Keratinocyte (primary cell): ENCODE measurements around the gene METTL4. TPM values are rescaled to one million over a fixed set of nuclear protein-coding genes. Genes with fewer than 3 reads are reported as not detected.

ENCODE experiments used
- DNase-seq: peaks from one replicate; pipeline ENCODE4 v3.0.0-alpha.2; 2011; ENCODE audit warnings: low read depth, missing footprints, low spot score
- FAIRE-seq: peaks from 2 replicates; lab custom pipeline; 2011; peaks lifted over from hg19 to GRCh38; lab: Jason Lieb, UNC
- H2AFZ ChIP-seq: 2 replicates; pipeline ENCODE4 v1.6.0; 2012; ENCODE audit warnings: low read length, control low read depth, inconsistent platforms; ENCODE audit not compliant: control insufficient read depth
- H3K27ac ChIP-seq: 2 replicates; pipeline ENCODE4 v1.5.1; 2011; ENCODE audit warnings: low read length; ENCODE audit not compliant: control insufficient read depth, insufficient read depth
- H3K27me3 ChIP-seq: 3 replicates; pipeline ENCODE4 v1.6.0; 2011; ENCODE audit warnings: low read length; ENCODE audit not compliant: control insufficient read depth, insufficient read depth; ENCODE audit errors: extremely low read depth
- H3K36me3 ChIP-seq, 2 experiments: 2 replicates in 1 of 2; 3 replicates in 1 of 2; pipeline ENCODE4 v1.5.1; 2011; ENCODE audit warnings: low read length in 2 of 2, mild to moderate bottlenecking in 1 of 2; ENCODE audit not compliant: control insufficient read depth in 2 of 2, insufficient read depth in 2 of 2; ENCODE audit errors: extremely low read depth in 1 of 2
- H3K4me1 ChIP-seq: 3 replicates; pipeline ENCODE4 v1.5.1; 2011; ENCODE audit warnings: low read length; ENCODE audit not compliant: control insufficient read depth, insufficient read depth; ENCODE audit errors: extremely low read depth
- H3K4me2 ChIP-seq: 3 replicates; pipeline ENCODE4 v1.6.0; 2011; ENCODE audit warnings: low read depth, low read length; ENCODE audit not compliant: control insufficient read depth, insufficient read depth; ENCODE audit errors: extremely low read depth
- H3K4me3 ChIP-seq, 3 experiments: fragments of 200-600 bp in 1 of 3; sonication (generic) in 1 of 3; 2 replicates in 2 of 3; 3 replicates in 1 of 3; pipeline ENCODE4 v1.5.1; 2011 to 2016; ENCODE audit warnings: low read length in 3 of 3, mild to moderate bottlenecking in 3 of 3, control low read depth in 2 of 3, inconsistent platforms in 1 of 3, low read depth in 1 of 3, mixed read lengths in 1 of 3, mixed run types in 1 of 3, moderate library complexity in 1 of 3; ENCODE audit not compliant: control insufficient read depth in 2 of 3, insufficient read depth in 2 of 3; ENCODE audit errors: extremely low read depth in 1 of 3
- H3K79me2 ChIP-seq: 2 replicates; pipeline ENCODE4 v1.6.0; 2012; ENCODE audit warnings: low read length; ENCODE audit not compliant: control insufficient read depth, insufficient read depth
- H3K9ac ChIP-seq: 3 replicates; pipeline ENCODE4 v1.6.0; 2011; ENCODE audit warnings: low read length; ENCODE audit not compliant: control insufficient read depth, insufficient read depth; ENCODE audit errors: extremely low read depth
- H3K9me1 ChIP-seq: 3 replicates; pipeline ENCODE4 v1.6.0; 2011; ENCODE audit warnings: low read length; ENCODE audit not compliant: control insufficient read depth, insufficient read depth; ENCODE audit errors: extremely low read depth
- H3K9me3 ChIP-seq: 2 replicates; pipeline ENCODE4 v1.5.1; 2012; ENCODE audit warnings: low read depth, low read length; ENCODE audit not compliant: control insufficient read depth
- H4K20me1 ChIP-seq: 3 replicates; pipeline ENCODE4 v1.6.0; 2011; ENCODE audit warnings: low read length; ENCODE audit not compliant: control insufficient read depth, insufficient read depth; ENCODE audit errors: extremely low read depth
- EZH2 ChIP-seq: IDR thresholded peaks from one replicate; pipeline ENCODE4 v1.6.1; 2012; ENCODE audit warnings: inconsistent platforms, mild to moderate bottlenecking, low read length, moderate library complexity
- dilution Hi-C: fragments of 300-500 bp; cut with MboI; formaldehyde crosslinking; loops from one replicate; pipeline ENCODE4 v1.7.0; 2020; ENCODE audit warnings: low sequenced_read_pairs; ENCODE audit not compliant: extremely low pct_ligation_motif_present
- polyA plus RNA-seq, 5 experiments: library from polyadenylated mRNA; depleted of rRNA in 3 of 5; stranded (reverse) in 3 of 5; stranded (forward) in 1 of 5; unstranded in 1 of 5; fragments of >200 nt; gene quantifications; 1 replicate in 1 of 5; 2 replicates in 3 of 5; 3 replicates in 1 of 5; pipeline versions ENCODE4 v1.2.1 to v1.2.3, GENCODE V29; 2011 to 2012; ENCODE audit warnings: missing spikeins in 2 of 5, low read depth in 1 of 5, low replicate concordance in 1 of 5
- TF ChIP-seq, protein P1 (sequence below), 3 experiments: IDR thresholded peaks in 1 of 3; conservative IDR thresholded peaks in 1 of 3; optimal IDR thresholded peaks in 1 of 3; 2 replicates in 2 of 3; 3 replicates in 1 of 3; pipeline versions ENCODE3 to v1.5.1; 2011; ENCODE audit warnings: low read length in 3 of 3, mild to moderate bottlenecking in 3 of 3, moderate library complexity in 2 of 3, control low read depth in 1 of 3, inconsistent platforms in 1 of 3; ENCODE audit not compliant: insufficient read depth in 2 of 3; ENCODE audit errors: extremely low read depth in 1 of 3

The METTL4 gene
- polyA plus RNA-seq, 1 donor (not counting 4 experiments of a cell fraction or from before 2014, with no cell fraction given): 10.2 TPM

GRCh38 chr18:2535419-2535910 is 35.8 kb downstream of the METTL4 start:
- Histone ChIP-seq H3K27me3 (no peaks in the 10 kb centered on the region), H2AFZ (no peak overlapping the region), H3K4me1 (no peaks in the 10 kb centered on the region), H3K4me3 (no peak overlapping the region), H3K9me1 (no peaks in the 10 kb centered on the region), H4K20me1 (no peaks in the 10 kb centered on the region), H3K9me3 (no peaks in the 10 kb centered on the region), H3K36me3 (peaks cover 0 to 2% of the 10 kb centered on the region in 2 experiments), H3K27ac (no peak overlapping the region), H3K4me2 (no peak overlapping the region), H3K79me2 (no peaks in the 10 kb centered on the region), H3K9ac (no peak overlapping the region)
- dilution Hi-C loops: no loop called here
- TF ChIP-seq EZH2: no peak
- TF ChIP-seq, protein P1, sequence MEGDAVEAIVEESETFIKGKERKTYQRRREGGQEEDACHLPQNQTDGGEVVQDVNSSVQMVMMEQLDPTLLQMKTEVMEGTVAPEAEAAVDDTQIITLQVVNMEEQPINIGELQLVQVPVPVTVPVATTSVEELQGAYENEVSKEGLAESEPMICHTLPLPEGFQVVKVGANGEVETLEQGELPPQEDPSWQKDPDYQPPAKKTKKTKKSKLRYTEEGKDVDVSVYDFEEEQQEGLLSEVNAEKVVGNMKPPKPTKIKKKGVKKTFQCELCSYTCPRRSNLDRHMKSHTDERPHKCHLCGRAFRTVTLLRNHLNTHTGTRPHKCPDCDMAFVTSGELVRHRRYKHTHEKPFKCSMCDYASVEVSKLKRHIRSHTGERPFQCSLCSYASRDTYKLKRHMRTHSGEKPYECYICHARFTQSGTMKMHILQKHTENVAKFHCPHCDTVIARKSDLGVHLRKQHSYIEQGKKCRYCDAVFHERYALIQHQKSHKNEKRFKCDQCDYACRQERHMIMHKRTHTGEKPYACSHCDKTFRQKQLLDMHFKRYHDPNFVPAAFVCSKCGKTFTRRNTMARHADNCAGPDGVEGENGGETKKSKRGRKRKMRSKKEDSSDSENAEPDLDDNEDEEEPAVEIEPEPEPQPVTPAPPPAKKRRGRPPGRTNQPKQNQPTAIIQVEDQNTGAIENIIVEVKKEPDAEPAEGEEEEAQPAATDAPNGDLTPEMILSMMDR (optimal IDR thresholded peaks at IDR 0.05 in 1 of 3, IDR thresholded peaks at IDR 0.05 in 1 of 3, conservative IDR thresholded peaks at IDR 0.05 in 1 of 3; ENCODE audit: extremely low read depth in 1 of 3, insufficient read depth in 2 of 3, low read length in 3 of 3): no peak
- FAIRE-seq: no peak
- DNase-seq: no peak

DNA sequence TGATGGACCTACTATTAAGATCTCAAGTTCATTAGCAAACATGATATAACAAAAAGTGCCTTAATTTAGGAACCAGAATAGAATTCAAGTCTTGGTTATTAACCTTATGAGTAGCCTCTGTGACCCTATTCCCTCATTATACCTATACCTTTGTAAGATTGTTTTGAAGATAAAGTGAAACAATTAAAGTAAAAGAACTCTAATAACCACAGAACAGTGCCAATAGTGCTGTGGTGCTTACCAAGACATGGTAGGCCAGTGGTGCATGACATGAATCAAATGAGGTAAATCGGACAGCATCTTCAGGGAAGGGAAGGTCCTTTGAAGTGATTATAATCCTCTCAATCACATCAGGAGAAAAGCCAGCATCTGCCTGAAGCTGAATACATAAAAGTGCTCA is 36.4 kb downstream of the METTL4 start:
- FAIRE-seq: no peak
- no peak overlapping the region for H2AFZ ChIP-seq
- H3K27me3 ChIP-seq: no peaks in the 10 kb centered on the region

More for the DNA sequence above, 36.4 kb downstream of the METTL4 start:
- H3K4me3 ChIP-seq: no peak overlapping the region
- no peak for DNase-seq
- H3K27ac ChIP-seq: no peak overlapping the region
- no peaks in the 10 kb centered on the region for H4K20me1 ChIP-seq
- no peak overlapping the region for H3K9ac ChIP-seq
- no peaks in the 10 kb centered on the region for H3K9me3 ChIP-seq
- no peaks in the 10 kb centered on the region for H3K79me2 ChIP-seq
- no peaks in the 10 kb centered on the region for H3K9me1 ChIP-seq
- peaks cover 0 to 2% of the 10 kb centered on the region in 2 experiments for H3K36me3 ChIP-seq
- no peak overlapping the region for H3K4me2 ChIP-seq
- no peaks in the 10 kb centered on the region for H3K4me1 ChIP-seq
- TF ChIP-seq, protein P1 (optimal IDR thresholded peaks at IDR 0.05 in 1 of 3, IDR thresholded peaks at IDR 0.05 in 1 of 3, conservative IDR thresholded peaks at IDR 0.05 in 1 of 3; ENCODE audit: extremely low read depth in 1 of 3, insufficient read depth in 2 of 3, low read length in 3 of 3): no peak
- TF ChIP-seq EZH2: no peak
- dilution Hi-C loops: no loop called here
